NCI-H1092 treated with DMSO at 0.1 percent for 48 hours (cell line): ENCODE results near the gene KPNA6.

Source experiments
- DNase-seq: peaks from one replicate; lab custom pipeline; 2025; lab: John Stamatoyannopoulos, UW

Gene KPNA6

GRCh38 chr1:32187850-32188249, 80.0 kb downstream of the KPNA6 start:
- no peak for DNase-seq

- DNase-seq: no peak
These were observed 84.5 kb downstream of the KPNA6 start for GRCh38 chr1:32192220-32192948.

GRCh38 chr1:32194984-32195383, 87.1 kb downstream of the KPNA6 start:
- DNase-seq: no peak

- no peak for DNase-seq
These were observed 87.7 kb downstream of the KPNA6 start for GRCh38 chr1:32195531-32195930.

GRCh38 chr1:32195972-32196823, 88.3 kb downstream of the KPNA6 start:
- DNase-seq: no peak

- no peak for DNase-seq
These were observed 89.2 kb downstream of the KPNA6 start for GRCh38 chr1:32197074-32197473.

- DNase-seq: no peak
These were observed 90.0 kb downstream of the KPNA6 start for GRCh38 chr1:32197837-32198236.

GRCh38 chr1:32198237-32199042, 90.6 kb downstream of the KPNA6 start:
- no peak for DNase-seq

- no peak for DNase-seq
These were observed 91.3 kb downstream of the KPNA6 start for GRCh38 chr1:32199043-32199716.

- DNase-seq: peak; percentile 86
These were observed 91.8 kb downstream of the KPNA6 start for GRCh38 chr1:32199717-32200072.

GRCh38 chr1:32200226-32201010, 92.6 kb downstream of the KPNA6 start, which contains the start of gene CCDC28B:
CCDC28B (plus strand) TSS chr1:32200595; CDS start chr1:32201936, 1,341 bp downstream.
- peak; percentile 92 for DNase-seq

GRCh38 chr1:32201011-32201855, 93.4 kb downstream of the KPNA6 start:
- DNase-seq: peak; percentile 55

- DNase-seq: no peak
These were observed 97.1 kb downstream of the KPNA6 start for GRCh38 chr1:32204943-32205361.

GRCh38 chr1:32205401-32206370, 97.8 kb downstream of the KPNA6 start, which contains the start of gene IQCC:
IQCC (plus strand) TSS chr1:32205671; CDS start chr1:32205682, 11 bp downstream.
- DNase-seq: peak; percentile 91

- DNase-seq: no peak
These were observed 100.6 kb downstream of the KPNA6 start for GRCh38 chr1:32208469-32208868.

- peak; percentile 88 for DNase-seq
These were observed 101.1 kb downstream of the KPNA6 start, which contains the start of gene DCDC2B for GRCh38 chr1:32208891-32209328. DCDC2B (plus strand) TSS chr1:32209089; CDS start chr1:32209094, 5 bp downstream.

GRCh38 chr1:32215629-32216480, 108.0 kb downstream of the KPNA6 start:
- peak; percentile 46 for DNase-seq
